Measurements from ENCODE around the gene RBPMS2.
"Not testable (repeated sequence)": the region's sequence is repeated elsewhere in the genome, so short reads cannot be mapped to it uniquely, and the experiment has no call there.

- TF ChIP-seq, protein P1, sequence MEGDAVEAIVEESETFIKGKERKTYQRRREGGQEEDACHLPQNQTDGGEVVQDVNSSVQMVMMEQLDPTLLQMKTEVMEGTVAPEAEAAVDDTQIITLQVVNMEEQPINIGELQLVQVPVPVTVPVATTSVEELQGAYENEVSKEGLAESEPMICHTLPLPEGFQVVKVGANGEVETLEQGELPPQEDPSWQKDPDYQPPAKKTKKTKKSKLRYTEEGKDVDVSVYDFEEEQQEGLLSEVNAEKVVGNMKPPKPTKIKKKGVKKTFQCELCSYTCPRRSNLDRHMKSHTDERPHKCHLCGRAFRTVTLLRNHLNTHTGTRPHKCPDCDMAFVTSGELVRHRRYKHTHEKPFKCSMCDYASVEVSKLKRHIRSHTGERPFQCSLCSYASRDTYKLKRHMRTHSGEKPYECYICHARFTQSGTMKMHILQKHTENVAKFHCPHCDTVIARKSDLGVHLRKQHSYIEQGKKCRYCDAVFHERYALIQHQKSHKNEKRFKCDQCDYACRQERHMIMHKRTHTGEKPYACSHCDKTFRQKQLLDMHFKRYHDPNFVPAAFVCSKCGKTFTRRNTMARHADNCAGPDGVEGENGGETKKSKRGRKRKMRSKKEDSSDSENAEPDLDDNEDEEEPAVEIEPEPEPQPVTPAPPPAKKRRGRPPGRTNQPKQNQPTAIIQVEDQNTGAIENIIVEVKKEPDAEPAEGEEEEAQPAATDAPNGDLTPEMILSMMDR (IDR thresholded peaks at IDR 0.05) = not testable (repeated sequence)
- TF ChIP-seq ZFX (IDR thresholded peaks at IDR 0.05; ENCODE audit: borderline replicate concordance) = not testable (repeated sequence)
Observed at GRCh38 chr15:64814283-64814682, 38.9 kb upstream of the RBPMS2 start.

All from 22Rv1 (cell line).